BLaER1 treated with 17β-estradiol and CSF1 and Interleukin-3, amounts not matched to agents 10 nM and 100 nM (cell line): ENCODE measurements around the gene TMEM38A.

ENCODE experiments used
- H3K27ac ChIP-seq, 11 experiments: shearing (Covaris generic); formaldehyde crosslinking; 2 replicates each; pipeline ENCODE4 v1.8.1; 2022
- H3K27me3 ChIP-seq, 11 experiments: shearing (Covaris generic); formaldehyde crosslinking; 2 replicates each; pipeline ENCODE4 v1.8.1; 2022
- H3K36me3 ChIP-seq, 11 experiments: shearing (Covaris generic); formaldehyde crosslinking; 2 replicates each; pipeline ENCODE4 v1.8.1; 2022
- H3K4me1 ChIP-seq, 10 experiments: shearing (Covaris generic); formaldehyde crosslinking; 2 replicates each; pipeline ENCODE4 v1.8.1; 2022
- H3K4me2 ChIP-seq, 11 experiments: shearing (Covaris generic); formaldehyde crosslinking; 2 replicates each; pipeline ENCODE4 v1.8.1; 2022
- H3K4me3 ChIP-seq, 10 experiments: shearing (Covaris generic); formaldehyde crosslinking; 2 replicates each; pipeline ENCODE4 v1.8.1; 2022
- H3K9ac ChIP-seq, 11 experiments: shearing (Covaris generic); formaldehyde crosslinking; 2 replicates each; pipeline ENCODE4 v1.8.1; 2022
- H3K9me3 ChIP-seq, 11 experiments: shearing (Covaris generic); formaldehyde crosslinking; replicated peaks in 1 of 11; 2 replicates each; pipeline ENCODE4 v1.8.1; 2022
- H4K20me1 ChIP-seq, 11 experiments: shearing (Covaris generic); formaldehyde crosslinking; 2 replicates each; pipeline ENCODE4 v1.8.1; 2022
- Cebpa-rat ChIP-seq, 11 experiments: shearing (Covaris generic); IDR thresholded peaks; 2 replicates each; pipeline ENCODE4 v1.8.1; 2022

TMEM38A gene

GRCh38 chr19:16676101-16676798 lies 15.3 kb downstream of the TMEM38A start:
- Histone ChIP-seq H3K9me3 (peaks cover 15 to 21% (median 17%) of the 10 kb centered on the region in 11 experiments), H3K9ac (no peak overlapping the region), H3K36me3 (peaks cover 15 to 27% (median 20%) of the 10 kb centered on the region in 11 experiments), H3K27ac (no peak overlapping the region), H3K4me1 (peaks cover 0 to 19% (median 0%) of the 10 kb centered on the region in 10 experiments; a peak in 1 of 20 replicates), H3K4me2 (no peak overlapping the region), H3K4me3 (no peak overlapping the region), H4K20me1 (no peaks in the 10 kb centered on the region), H3K27me3 (no peaks in the 10 kb centered on the region)
- no peak for TF ChIP-seq Cebpa-rat (IDR thresholded peaks at IDR 0.05)

GRCh38 chr19:16677055-16677454 lies 16.1 kb downstream of the TMEM38A start:
- Histone ChIP-seq H4K20me1 (no peaks in the 10 kb centered on the region), H3K27ac (no peak overlapping the region), H3K36me3 (peaks cover 23 to 35% (median 28%) of the 10 kb centered on the region in 11 experiments), H3K9ac (no peak overlapping the region), H3K4me2 (no peak overlapping the region), H3K4me3 (no peak overlapping the region), H3K27me3 (no peaks in the 10 kb centered on the region), H3K4me1 (peaks cover 0 to 19% (median 0%) of the 10 kb centered on the region in 10 experiments; a peak in 1 of 20 replicates), H3K9me3 (peaks cover 20 to 29% (median 24%) of the 10 kb centered on the region in 11 experiments)
- no peak for TF ChIP-seq Cebpa-rat (IDR thresholded peaks at IDR 0.05)

GRCh38 chr19:16678498-16678897 lies 17.6 kb downstream of the TMEM38A start:
- Histone ChIP-seq H3K4me3 (no peak overlapping the region), H4K20me1 (no peaks in the 10 kb centered on the region), H3K9ac (no peak overlapping the region), H3K4me1 (peaks cover 0 to 19% (median 0%) of the 10 kb centered on the region in 10 experiments; a peak in 4 of 20 replicates), H3K36me3 (peaks cover 28 to 46% (median 34%) of the 10 kb centered on the region in 11 experiments), H3K27me3 (no peaks in the 10 kb centered on the region), H3K27ac (no peak overlapping the region), H3K9me3 (peaks cover 20 to 31% (median 24%) of the 10 kb centered on the region in 11 experiments), H3K4me2 (peak overlapping the region in 1 of 11 experiments; percentile 26; a peak in 1 of 22 replicates)
- no peak for TF ChIP-seq Cebpa-rat (IDR thresholded peaks at IDR 0.05)

GRCh38 chr19:16679811-16680210 lies 18.9 kb downstream of the TMEM38A start:
- Histone ChIP-seq H3K4me3 (no peak overlapping the region), H3K4me1 (peaks cover 0 to 19% (median 6%) of the 10 kb centered on the region in 10 experiments; a peak in 6 of 20 replicates), H3K4me2 (no peak overlapping the region), H3K9ac (no peak overlapping the region), H3K36me3 (peaks cover 28 to 42% (median 34%) of the 10 kb centered on the region in 11 experiments), H3K9me3 (peaks cover 20 to 31% (median 24%) of the 10 kb centered on the region in 11 experiments), H4K20me1 (no peaks in the 10 kb centered on the region), H3K27me3 (no peaks in the 10 kb centered on the region), H3K27ac (no peak overlapping the region)
- TF ChIP-seq Cebpa-rat (IDR thresholded peaks at IDR 0.05), result no peak

- H3K4me1 ChIP-seq, result peaks cover 0 to 10% (median 6%) of the 10 kb centered on the region in 10 experiments; a peak in 6 of 20 replicates
- H4K20me1 ChIP-seq, result no peaks in the 10 kb centered on the region
- TF ChIP-seq Cebpa-rat (IDR thresholded peaks at IDR 0.05), result no peak
- H3K36me3 ChIP-seq, result peaks cover 28 to 39% (median 34%) of the 10 kb centered on the region in 11 experiments
- H3K4me3 ChIP-seq, result no peak overlapping the region
- H3K9me3 ChIP-seq, result peaks cover 20 to 31% (median 24%) of the 10 kb centered on the region in 11 experiments
- no peaks in the 10 kb centered on the region for H3K27me3 ChIP-seq
- no peak overlapping the region for H3K9ac ChIP-seq
- no peak overlapping the region for H3K4me2 ChIP-seq
- no peak overlapping the region for H3K27ac ChIP-seq
Observed at GRCh38 chr19:16682539-16682938, 21.6 kb downstream of the TMEM38A start.

- no peak for TF ChIP-seq Cebpa-rat (IDR thresholded peaks at IDR 0.05)
- Histone ChIP-seq H4K20me1 (no peaks in the 10 kb centered on the region), H3K36me3 (peaks cover 26 to 39% (median 33%) of the 10 kb centered on the region in 11 experiments)
Observed at GRCh38 chr19:16684216-16684615, 23.3 kb downstream of the TMEM38A start.

GRCh38 chr19:16688084-16688483 lies 27.1 kb downstream of the TMEM38A start:
- H3K4me2 ChIP-seq, result no peak overlapping the region
- peaks cover 0 to 11% (median 0%) of the 10 kb centered on the region in 11 experiments; a peak in 2 of 22 replicates for H3K9me3 ChIP-seq
- H4K20me1 ChIP-seq, result no peaks in the 10 kb centered on the region
- no peak for TF ChIP-seq Cebpa-rat (IDR thresholded peaks at IDR 0.05)
- H3K36me3 ChIP-seq, result 0 out of 22 replicates have a peak, but pooled peaks cover 0 to under 1% (median 0%) of the 10 kb centered on the region in 11 experiments
- H3K27ac ChIP-seq, result no peak overlapping the region
- no peak overlapping the region for H3K9ac ChIP-seq
- no peaks in the 10 kb centered on the region for H3K27me3 ChIP-seq
- no peak overlapping the region for H3K4me3 ChIP-seq
- H3K4me1 ChIP-seq, result peaks cover 0 to 10% (median 6%) of the 10 kb centered on the region in 10 experiments; a peak in 5 of 20 replicates

More at GRCh38 chr19:16684216-16684615, 23.3 kb downstream of the TMEM38A start:
- no peak overlapping the region for H3K9ac ChIP-seq
- H3K4me1 ChIP-seq, result peaks cover 0 to 10% (median 6%) of the 10 kb centered on the region in 10 experiments; a peak in 5 of 20 replicates
- H3K4me2 ChIP-seq, result peak overlapping the region in 2 of 11 experiments; percentile 5 to 24; a peak in 2 of 22 replicates
- no peak overlapping the region for H3K27ac ChIP-seq
- no peak overlapping the region for H3K4me3 ChIP-seq
- peaks cover 20 to 30% (median 24%) of the 10 kb centered on the region in 11 experiments for H3K9me3 ChIP-seq
- H3K27me3 ChIP-seq, result no peaks in the 10 kb centered on the region

GRCh38 chr19:16698914-16699313 lies 38.0 kb downstream of the TMEM38A start:
- Histone ChIP-seq H3K27ac (no peak overlapping the region), H3K9me3 (0 out of 22 replicates have a peak, but pooled peaks cover 0 to 4% (median 0%) of the 10 kb centered on the region in 11 experiments), H3K4me2 (no peak overlapping the region), H3K4me1 (no peaks in the 10 kb centered on the region), H4K20me1 (no peaks in the 10 kb centered on the region), H3K27me3 (no peaks in the 10 kb centered on the region), H3K9ac (no peak overlapping the region), H3K36me3 (no peaks in the 10 kb centered on the region), H3K4me3 (no peak overlapping the region)
- TF ChIP-seq Cebpa-rat (IDR thresholded peaks at IDR 0.05), result no peak

GRCh38 chr19:16702123-16702522 lies 41.2 kb downstream of the TMEM38A start:
- H3K4me2 ChIP-seq, result no peak overlapping the region
- no peaks in the 10 kb centered on the region for H3K36me3 ChIP-seq
- H3K27me3 ChIP-seq, result no peaks in the 10 kb centered on the region
- no peak for TF ChIP-seq Cebpa-rat (IDR thresholded peaks at IDR 0.05)
- H3K27ac ChIP-seq, result no peak overlapping the region
- H3K4me3 ChIP-seq, result no peak overlapping the region
- no peaks in the 10 kb centered on the region for H3K4me1 ChIP-seq
- H3K9ac ChIP-seq, result no peak overlapping the region
- no peaks in the 10 kb centered on the region for H3K9me3 ChIP-seq
- H4K20me1 ChIP-seq, result no peaks in the 10 kb centered on the region
